ENCODE results near the gene P2RY8. TPM values are rescaled to one million over a fixed set of nuclear protein-coding genes. Genes with fewer than 3 reads are reported as not detected.

The P2RY8 gene
- total RNA-seq, 1 experiment from 2014 or later = not detected

GRCh38 chrX:1417921-1418771, 118.8 kb downstream of the P2RY8 start:
- Histone ChIP-seq H3K4me3 (ENCODE audit: low read depth, low read length, poor library complexity, severe bottlenecking) (no peak overlapping the region), H3K4me1 (ENCODE audit: insufficient read depth, low read length, poor library complexity, severe bottlenecking) (no peaks in the 10 kb centered on the region), H3K9me3 (ENCODE audit: low read depth, low read length, poor library complexity, severe bottlenecking) (peaks cover 15% of the 10 kb centered on the region), H3K27me3 (replicated peaks; ENCODE audit: insufficient read depth, low read depth, low read length, poor library complexity) (no peaks in the 10 kb centered on the region), H3K36me3 (ENCODE audit: insufficient read depth, low read length, poor library complexity, severe bottlenecking) (peaks cover 43% of the 10 kb centered on the region), H3K27ac (ENCODE audit: low read depth, low read length, poor library complexity, severe bottlenecking) (no peak overlapping the region)
- DNase-seq (ENCODE audit: low spot score) = no peak
- intact Hi-C loops (cut with micrococcal nuclease; ENCODE audit: unreplicated experiment) = no loop called here
- BruUV-seq (replicated peaks) = no TSS peak
- ChIA-PET CTCF (no interaction called here), POLR2A (ENCODE audit: low non-redundant PET) (no interaction called here)
- TF ChIP-seq EZH2 (IDR thresholded peaks at IDR 0.05; ENCODE audit: borderline replicate concordance, low read depth, low read length, poor library complexity, severe bottlenecking) (no peak), CTCF (conservative IDR thresholded peaks at IDR 0.05; ENCODE audit: low read depth, low read length) (no peak)

GRCh38 chrX:1416965-1417760, 119.8 kb downstream of the P2RY8 start:
- ChIA-PET CTCF (no interaction called here), POLR2A (ENCODE audit: low non-redundant PET) (no interaction called here)
- DNase-seq (ENCODE audit: low spot score) = no peak
- no peak overlapping the region for H3K27ac ChIP-seq (ENCODE audit: low read depth, low read length, poor library complexity, severe bottlenecking)
- peaks cover 45% of the 10 kb centered on the region for H3K36me3 ChIP-seq (ENCODE audit: insufficient read depth, low read length, poor library complexity, severe bottlenecking)
- no peak overlapping the region for H3K4me3 ChIP-seq (ENCODE audit: low read depth, low read length, poor library complexity, severe bottlenecking)
- peaks cover 10% of the 10 kb centered on the region for H3K9me3 ChIP-seq (ENCODE audit: low read depth, low read length, poor library complexity, severe bottlenecking)
- TF ChIP-seq EZH2 (IDR thresholded peaks at IDR 0.05; ENCODE audit: borderline replicate concordance, low read depth, low read length, poor library complexity, severe bottlenecking) (no peak), CTCF (conservative IDR thresholded peaks at IDR 0.05; ENCODE audit: low read depth, low read length) (no peak)
- no peaks in the 10 kb centered on the region for H3K4me1 ChIP-seq (ENCODE audit: insufficient read depth, low read length, poor library complexity, severe bottlenecking)
- intact Hi-C loops (cut with micrococcal nuclease; ENCODE audit: unreplicated experiment) = no loop called here
- BruUV-seq (replicated peaks) = no TSS peak
- H3K27me3 ChIP-seq (replicated peaks; ENCODE audit: insufficient read depth, low read depth, low read length, poor library complexity) = no peaks in the 10 kb centered on the region

GRCh38 chrX:1416327-1416784, 120.6 kb downstream of the P2RY8 start:
- H3K36me3 ChIP-seq (ENCODE audit: insufficient read depth, low read length, poor library complexity, severe bottlenecking) = peaks cover 41% of the 10 kb centered on the region
- H3K27ac ChIP-seq (ENCODE audit: low read depth, low read length, poor library complexity, severe bottlenecking) = no peak overlapping the region
- H3K4me3 ChIP-seq (ENCODE audit: low read depth, low read length, poor library complexity, severe bottlenecking) = no peak overlapping the region
- H3K4me1 ChIP-seq (ENCODE audit: insufficient read depth, low read length, poor library complexity, severe bottlenecking) = no peaks in the 10 kb centered on the region
- BruUV-seq (replicated peaks) = no TSS peak
- intact Hi-C loops (cut with micrococcal nuclease; ENCODE audit: unreplicated experiment) = no loop called here
- no peak for DNase-seq (ENCODE audit: low spot score)
- ChIA-PET CTCF (no interaction called here), POLR2A (ENCODE audit: low non-redundant PET) (no interaction called here)
- peaks cover 2% of the 10 kb centered on the region for H3K9me3 ChIP-seq (ENCODE audit: low read depth, low read length, poor library complexity, severe bottlenecking)
- TF ChIP-seq CTCF (conservative IDR thresholded peaks at IDR 0.05; ENCODE audit: low read depth, low read length) = no peak
- TF ChIP-seq EZH2 (IDR thresholded peaks at IDR 0.05; ENCODE audit: borderline replicate concordance, low read depth, low read length, poor library complexity, severe bottlenecking) = no peak
- no peaks in the 10 kb centered on the region for H3K27me3 ChIP-seq (replicated peaks; ENCODE audit: insufficient read depth, low read depth, low read length, poor library complexity)

Other genes with a start within 250 kb of the P2RY8 start
- gene IL3RA, start 200.4 kb downstream of the P2RY8 start, total RNA-seq (2021) = 0.49 and 0.52 TPM in 2 replicates
- gene SLC25A6, start 145.1 kb downstream of the P2RY8 start, total RNA-seq (2021) = 423 and 432 TPM in 2 replicates
- gene ASMTL, start 84.3 kb downstream of the P2RY8 start, total RNA-seq (2021) = 24.9 and 33.5 TPM in 2 replicates
- 39.7 TPM in 2 replicates for gene AKAP17A, start 54.4 kb upstream of the P2RY8 start, total RNA-seq (2021)
- gene ASMT, start 77.9 kb upstream of the P2RY8 start, total RNA-seq (2021) = not detected in 2 replicates

All from A673 (cell line).